Stimulated activated CD8-positive, alpha-beta memory T cell treated with anti-CD3 and anti-CD28 coated beads, Interleukin-12 subunit alpha, Interleukin-12 subunit beta, amount 100 ng/mL, for 1 hour (primary cell): ENCODE data around the gene TMEM266.

Experiments
- DNase-seq: peaks from one replicate; pipeline ENCODE4 v3.0.0-alpha.2; 2020; ENCODE audit warnings: low read depth

Gene TMEM266

GRCh38 chr15:76203346-76204108, 143.7 kb downstream of the TMEM266 start:
- no peak for DNase-seq

- no peak for DNase-seq
These were observed 144.5 kb downstream of the TMEM266 start for GRCh38 chr15:76204109-76204845.

- no peak for DNase-seq
These were observed 145.2 kb downstream of the TMEM266 start for GRCh38 chr15:76204916-76205460.

- no peak for DNase-seq
These were observed 146.7 kb downstream of the TMEM266 start for GRCh38 chr15:76206325-76206976.

- no peak for DNase-seq
These were observed 148.4 kb downstream of the TMEM266 start for GRCh38 chr15:76208084-76208785.

- no peak for DNase-seq
These were observed 149.1 kb downstream of the TMEM266 start for GRCh38 chr15:76208786-76209424.

GRCh38 chr15:76209523-76209922, 149.7 kb downstream of the TMEM266 start:
- no peak for DNase-seq

GRCh38 chr15:76209942-76210341, 150.2 kb downstream of the TMEM266 start:
- DNase-seq = no peak

GRCh38 chr15:76215634-76216033, 155.8 kb downstream of the TMEM266 start:
- no peak for DNase-seq

GRCh38 chr15:76217029-76217881, 157.5 kb downstream of the TMEM266 start:
- DNase-seq = no peak

GRCh38 chr15:76217882-76218217, 158.1 kb downstream of the TMEM266 start:
- DNase-seq = no peak

GRCh38 chr15:76221085-76221767, 161.4 kb downstream of the TMEM266 start:
- DNase-seq = no peak

GRCh38 chr15:76222159-76222558, 162.4 kb downstream of the TMEM266 start:
- no peak for DNase-seq

GRCh38 chr15:76223521-76223920, 163.7 kb downstream of the TMEM266 start:
- no peak for DNase-seq

- DNase-seq = no peak
These were observed 169.5 kb downstream of the TMEM266 start for GRCh38 chr15:76229266-76229665.

- no peak for DNase-seq
These were observed 174.1 kb downstream of the TMEM266 start for GRCh38 chr15:76233921-76234320.

GRCh38 chr15:76234337-76234889, 174.6 kb downstream of the TMEM266 start:
- no peak for DNase-seq

GRCh38 chr15:76235186-76235826, 175.5 kb downstream of the TMEM266 start:
- DNase-seq = no peak

- DNase-seq = no peak
These were observed 176.6 kb downstream of the TMEM266 start for GRCh38 chr15:76236350-76236749.
